G401 (cell line): Measurements from ENCODE around the gene RXFP3. TPM values are rescaled to one million over a fixed set of nuclear protein-coding genes. Genes with fewer than 3 reads are reported as not detected.
"Not testable (repeated sequence)": the region's sequence is repeated elsewhere in the genome, so short reads cannot be mapped to it uniquely, and the experiment has no call there.

Source experiments
- DNase-seq: peaks from one replicate; pipeline ENCODE4 v3.0.0-alpha.2; 2015; ENCODE audit warnings: low spot score
- in situ Hi-C: cut with HindIII; loops from 2 replicates; pipeline ENCODE4 v1.10.0; 2016; ENCODE audit warnings: low sequenced_read_pairs, mixed read lengths
- total RNA-seq: library from RNA; depleted of rRNA; stranded (reverse); fragments of >200 nt; shearing (Covaris generic); gene quantifications from 2 replicates; pipeline ENCODE4 v1.2.3, GENCODE V29; 2014

The RXFP3 gene
- total RNA-seq, 1 experiment from 2014 or later: not detected

- no peak for DNase-seq
- in situ Hi-C loops: no loop called here
Measured at GRCh38 chr5:33933723-33934169, 2.4 kb upstream of the RXFP3 start.

- in situ Hi-C loops: no loop called here
- DNase-seq: no peak
Measured at GRCh38 chr5:33934176-33934575, 2.0 kb upstream of the RXFP3 start.

- in situ Hi-C loops: no loop called here
- DNase-seq: no peak
Measured at GRCh38 chr5:33936004-33936380, 194 bp upstream of the RXFP3 start.

- in situ Hi-C loops: no loop called here
Measured at GRCh38 chr5:33937017-33937706, 976 bp downstream of the RXFP3 start.

GRCh38 chr5:33937707-33938506 lies 1.7 kb downstream of the RXFP3 start:
- no peak for DNase-seq
- in situ Hi-C loops: no loop called here

More at GRCh38 chr5:33937017-33937706, 976 bp downstream of the RXFP3 start:
- no peak for DNase-seq

GRCh38 chr5:33938507-33938796 lies 2.3 kb downstream of the RXFP3 start:
- no peak for DNase-seq
- in situ Hi-C loops: no loop called here

- DNase-seq: no peak
- in situ Hi-C loops: no loop called here
Measured at GRCh38 chr5:33938881-33939280, 2.7 kb downstream of the RXFP3 start.

GRCh38 chr5:33939556-33940262 lies 3.5 kb downstream of the RXFP3 start:
- DNase-seq: no peak
- in situ Hi-C loops: no loop called here

- no peak for DNase-seq
- in situ Hi-C loops: no loop called here
Measured at GRCh38 chr5:33941090-33941489, 4.9 kb downstream of the RXFP3 start.

- no peak for DNase-seq
- in situ Hi-C loops: no loop called here
Measured at GRCh38 chr5:33944543-33945132, 8.5 kb downstream of the RXFP3 start.

- DNase-seq: not testable (repeated sequence)
Measured at GRCh38 chr5:33952175-33952574, 16.0 kb downstream of the RXFP3 start.

GRCh38 chr5:33957577-33958150 lies 21.5 kb downstream of the RXFP3 start:
- in situ Hi-C loops: no loop called here
- no peak for DNase-seq

More at GRCh38 chr5:33952175-33952574, 16.0 kb downstream of the RXFP3 start:
- in situ Hi-C loops: not testable (repeated sequence)

GRCh38 chr5:33958176-33958575 lies 22.0 kb downstream of the RXFP3 start:
- in situ Hi-C loops: no loop called here
- DNase-seq: no peak

- in situ Hi-C loops: no loop called here
- no peak for DNase-seq
Measured at GRCh38 chr5:33964132-33964700, 28.0 kb downstream of the RXFP3 start.

GRCh38 chr5:33966805-33967204 lies 30.6 kb downstream of the RXFP3 start:
- in situ Hi-C loops: no loop called here
- no peak for DNase-seq

GRCh38 chr5:33968211-33969005 lies 32.2 kb downstream of the RXFP3 start:
- in situ Hi-C loops: no loop called here
- peak; percentile 8 for DNase-seq

- peak; percentile 10 for DNase-seq
- in situ Hi-C loops: no loop called here
Measured at GRCh38 chr5:33969572-33970452, 33.6 kb downstream of the RXFP3 start.
